ENCODE data around the gene HYLS1.
"Not testable (repeated sequence)": the region's sequence is repeated elsewhere in the genome, so short reads cannot be mapped to it uniquely, and the experiment has no call there.

HYLS1 gene

DNA sequence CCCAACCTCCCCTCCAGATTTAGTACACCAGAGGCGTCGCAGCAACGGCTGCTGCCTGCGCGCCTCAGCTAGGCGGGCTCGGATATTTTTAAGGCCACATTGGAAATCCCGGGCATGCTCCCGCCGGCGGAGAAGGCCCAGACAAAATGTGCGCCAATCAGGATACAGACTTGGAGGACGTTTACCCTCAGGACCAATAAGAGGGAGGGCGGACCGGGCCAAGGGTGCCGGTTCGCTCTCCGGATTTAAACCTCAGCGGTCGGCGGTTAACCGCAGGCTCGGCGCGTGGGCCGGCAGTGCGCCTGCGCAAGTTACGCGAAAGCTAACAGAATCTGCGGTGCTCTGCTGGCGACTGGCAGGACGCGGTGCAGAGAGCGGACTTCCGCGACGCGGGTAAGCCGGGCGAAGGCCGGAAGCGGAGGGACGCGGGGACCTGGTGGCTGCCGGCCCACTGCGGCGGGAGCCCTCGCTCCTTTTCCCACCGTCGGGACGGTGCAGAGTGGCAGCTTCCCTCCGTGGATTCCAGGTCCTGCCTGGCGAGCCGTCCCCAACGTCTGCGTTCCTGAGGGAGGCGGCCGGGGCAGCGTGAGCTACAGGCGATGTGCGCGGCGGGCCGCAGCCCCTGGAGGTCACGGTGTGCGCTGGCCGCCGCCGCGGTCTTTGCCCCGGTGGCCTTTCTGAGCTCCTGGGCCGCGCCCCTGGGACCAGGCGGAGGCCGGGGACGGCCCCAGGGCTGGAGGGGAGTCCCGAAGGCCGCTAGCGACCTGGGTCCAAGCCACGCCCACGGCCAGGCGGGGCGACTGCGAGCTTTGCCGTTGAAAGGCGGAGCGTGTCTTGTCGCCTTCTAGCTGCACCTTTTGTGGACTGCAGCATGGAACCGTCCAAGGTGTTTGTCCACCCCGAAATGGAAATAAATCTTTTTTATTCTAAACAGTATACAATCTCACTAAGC, at the start of gene HYLS1:
Gene HYLS1, plus strand, starts transcription at position 296 of the 952 bp plus-strand sequence. CDS start 11,701 bp downstream, outside the sequence.
- peak within 1 kb of the TSS; percentile 68 for H3K9ac ChIP-seq (ENCODE audit: insufficient read length)
- no peak for DNase-seq (ENCODE audit: low read depth, low spot score)
- no peaks in the 10 kb centered on the region for H3K9me3 ChIP-seq (ENCODE audit: low read depth, low read length)
- no peak for TF ChIP-seq EZH2 (IDR thresholded peaks at IDR 0.05)
- no peak for TF ChIP-seq FOXP2 (optimal IDR thresholded peaks at IDR 0.05; ENCODE audit: control extremely low read depth, extremely low read length, insufficient read depth)
- peak; percentile 49; the same call in 1 of the 2 replicates for TF ChIP-seq POLR2AphosphoS5 (IDR thresholded peaks at IDR 0.05; ENCODE audit: borderline replicate concordance, low read depth, low read length)
- H3K27ac ChIP-seq = no peak within 1 kb of the TSS
- no peaks in the 10 kb centered on the region for H3K36me3 ChIP-seq (ENCODE audit: insufficient read depth, low read length)
- peak within 1 kb of the TSS; percentile 80 for H3K4me3 ChIP-seq

GRCh38 chr11:125842321-125842948, 45.0 kb upstream of the HYLS1 start:
- no peaks in the 10 kb centered on the region for H3K36me3 ChIP-seq (ENCODE audit: insufficient read depth, low read length)
- no peak for DNase-seq (ENCODE audit: low read depth, low spot score)
- TF ChIP-seq EZH2 (IDR thresholded peaks at IDR 0.05) (no peak), FOXP2 (optimal IDR thresholded peaks at IDR 0.05; ENCODE audit: control extremely low read depth, extremely low read length, insufficient read depth) (no peak), POLR2AphosphoS5 (IDR thresholded peaks at IDR 0.05; ENCODE audit: borderline replicate concordance, low read depth, low read length) (no peak)

DNA sequence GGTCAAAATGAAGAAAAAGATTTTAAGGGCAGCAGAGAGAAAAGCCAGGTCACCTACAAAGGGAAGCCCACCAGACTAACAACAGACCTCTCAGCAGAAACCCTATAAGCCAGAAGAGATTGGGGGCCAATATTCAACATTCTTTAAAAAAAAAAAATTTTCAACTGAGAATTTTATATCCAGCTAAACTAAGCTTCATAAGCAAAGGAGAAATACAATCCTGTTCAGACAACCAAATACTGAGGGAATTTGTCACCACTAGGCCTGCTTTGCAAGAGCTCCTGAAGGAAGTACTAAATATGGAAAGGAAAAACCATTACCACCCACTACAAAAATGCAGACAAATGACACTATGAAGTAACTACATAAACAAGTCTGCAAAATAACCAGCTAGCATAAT, 41.3 kb upstream of the HYLS1 start:
- no peak for DNase-seq (ENCODE audit: low read depth, low spot score)
- Histone ChIP-seq H3K27ac (no peak overlapping the region), H3K4me3 (no peak overlapping the region), H3K9me3 (ENCODE audit: low read depth, low read length) (no peaks in the 10 kb centered on the region), H3K9ac (ENCODE audit: insufficient read length) (no peak overlapping the region), H3K36me3 (ENCODE audit: insufficient read depth, low read length) (no peaks in the 10 kb centered on the region)
- no peak for TF ChIP-seq FOXP2 (optimal IDR thresholded peaks at IDR 0.05; ENCODE audit: control extremely low read depth, extremely low read length, insufficient read depth)
- TF ChIP-seq POLR2AphosphoS5 (IDR thresholded peaks at IDR 0.05; ENCODE audit: borderline replicate concordance, low read depth, low read length) = no peak
- no peak for TF ChIP-seq EZH2 (IDR thresholded peaks at IDR 0.05)

More at GRCh38 chr11:125842321-125842948, 45.0 kb upstream of the HYLS1 start:
- Histone ChIP-seq H3K9me3 (ENCODE audit: low read depth, low read length) (no peaks in the 10 kb centered on the region), H3K27ac (no peak overlapping the region), H3K4me3 (no peak overlapping the region), H3K9ac (ENCODE audit: insufficient read length) (no peak overlapping the region)

DNA sequence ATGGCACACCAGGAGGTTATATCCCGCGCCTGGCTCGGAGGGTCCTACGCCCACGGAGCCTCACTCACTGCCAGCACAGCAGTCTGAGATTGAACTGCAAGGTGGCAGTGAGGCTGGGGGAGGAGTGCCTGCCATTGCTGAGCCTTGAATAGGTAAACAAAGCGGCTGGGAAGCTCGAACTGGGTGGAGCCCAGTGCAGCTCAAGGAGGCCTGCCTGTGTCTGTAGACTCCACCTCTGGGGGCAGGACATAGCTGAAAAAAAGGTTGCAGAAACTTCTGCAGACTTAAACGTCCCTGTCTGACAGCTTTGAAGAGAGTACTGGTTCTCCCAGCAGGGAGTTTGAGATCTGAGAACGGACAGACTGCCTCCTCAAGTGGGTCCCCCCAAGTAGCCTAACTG, 29.8 kb upstream of the HYLS1 start:
- H3K36me3 ChIP-seq (ENCODE audit: insufficient read depth, low read length); H3K4me3 ChIP-seq; H3K9ac ChIP-seq (ENCODE audit: insufficient read length); H3K9me3 ChIP-seq (ENCODE audit: low read depth, low read length); H3K27ac ChIP-seq; DNase-seq (ENCODE audit: low read depth, low spot score): not testable (repeated sequence)

DNA sequence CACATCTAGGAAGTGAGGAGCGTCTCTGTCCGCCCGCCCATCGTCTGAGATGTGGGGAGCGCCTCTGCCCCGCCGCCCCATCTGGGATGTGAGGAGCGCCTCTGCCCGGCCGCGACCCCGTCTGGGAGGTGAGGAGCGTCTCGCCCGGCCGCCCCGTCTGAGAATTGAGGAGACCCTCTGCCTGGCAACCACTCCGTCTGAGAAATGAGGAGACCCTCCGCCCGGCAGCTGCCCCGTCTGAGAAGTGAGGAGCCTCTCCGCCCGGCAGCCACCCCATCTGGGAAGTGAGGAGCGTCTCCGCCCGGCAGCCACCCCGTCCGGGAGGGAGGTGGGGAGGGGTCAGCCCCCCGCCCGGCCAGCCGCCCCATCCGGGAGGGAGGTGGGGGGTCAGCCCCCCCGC, 24.7 kb upstream of the HYLS1 start:
- H3K27ac ChIP-seq; DNase-seq (ENCODE audit: low read depth, low spot score); H3K9ac ChIP-seq (ENCODE audit: insufficient read length); H3K36me3 ChIP-seq (ENCODE audit: insufficient read depth, low read length); H3K9me3 ChIP-seq (ENCODE audit: low read depth, low read length); H3K4me3 ChIP-seq: not testable (repeated sequence)

DNA sequence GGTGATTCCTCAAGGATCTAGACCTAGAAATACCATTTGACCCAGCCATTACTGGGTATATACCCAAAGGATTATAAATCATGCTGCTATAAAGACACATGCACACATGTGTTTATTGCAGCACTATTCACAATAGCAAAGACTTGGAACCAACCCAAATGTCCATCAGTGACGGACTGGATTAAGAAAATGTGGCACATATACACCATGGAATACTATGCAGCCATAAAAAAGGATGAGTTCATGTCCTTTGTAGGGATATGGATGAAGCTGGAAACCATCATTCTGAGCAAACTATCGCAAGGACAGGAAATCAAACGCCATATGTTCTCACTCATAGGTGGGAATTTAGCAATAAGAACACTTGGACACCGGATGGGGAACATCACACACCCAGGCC, 22.1 kb upstream of the HYLS1 start:
- not testable (repeated sequence) for H3K36me3 ChIP-seq (ENCODE audit: insufficient read depth, low read length); H3K4me3 ChIP-seq; H3K9ac ChIP-seq (ENCODE audit: insufficient read length); DNase-seq (ENCODE audit: low read depth, low spot score); H3K27ac ChIP-seq; H3K9me3 ChIP-seq (ENCODE audit: low read depth, low read length)

- Histone ChIP-seq H3K27ac (no peak overlapping the region), H3K36me3 (ENCODE audit: insufficient read depth, low read length) (no peaks in the 10 kb centered on the region), H3K9me3 (ENCODE audit: low read depth, low read length) (no peaks in the 10 kb centered on the region), H3K4me3 (no peak overlapping the region), H3K9ac (ENCODE audit: insufficient read length) (no peak overlapping the region)
- DNase-seq (ENCODE audit: low read depth, low spot score) = no peak
- no peak for TF ChIP-seq POLR2AphosphoS5 (IDR thresholded peaks at IDR 0.05; ENCODE audit: borderline replicate concordance, low read depth, low read length)
Measured at GRCh38 chr11:125869521-125869920, 17.9 kb upstream of the HYLS1 start.

GRCh38 chr11:125871391-125872137, 15.9 kb upstream of the HYLS1 start:
- no peak for DNase-seq (ENCODE audit: low read depth, low spot score)
- Histone ChIP-seq H3K9me3 (ENCODE audit: low read depth, low read length) (no peaks in the 10 kb centered on the region), H3K36me3 (ENCODE audit: insufficient read depth, low read length) (no peaks in the 10 kb centered on the region), H3K4me3 (no peak overlapping the region), H3K27ac (no peak overlapping the region), H3K9ac (ENCODE audit: insufficient read length) (no peak overlapping the region)
- TF ChIP-seq POLR2AphosphoS5 (IDR thresholded peaks at IDR 0.05; ENCODE audit: borderline replicate concordance, low read depth, low read length) = no peak
- no peak for TF ChIP-seq FOXP2 (optimal IDR thresholded peaks at IDR 0.05; ENCODE audit: control extremely low read depth, extremely low read length, insufficient read depth)
- TF ChIP-seq EZH2 (IDR thresholded peaks at IDR 0.05) = no peak
